ENCODE results near the gene CFAP54.
"Not testable (repeated sequence)": the region's sequence is repeated elsewhere in the genome, so short reads cannot be mapped to it uniquely, and the experiment has no call there.

The CFAP54 gene, protein sequence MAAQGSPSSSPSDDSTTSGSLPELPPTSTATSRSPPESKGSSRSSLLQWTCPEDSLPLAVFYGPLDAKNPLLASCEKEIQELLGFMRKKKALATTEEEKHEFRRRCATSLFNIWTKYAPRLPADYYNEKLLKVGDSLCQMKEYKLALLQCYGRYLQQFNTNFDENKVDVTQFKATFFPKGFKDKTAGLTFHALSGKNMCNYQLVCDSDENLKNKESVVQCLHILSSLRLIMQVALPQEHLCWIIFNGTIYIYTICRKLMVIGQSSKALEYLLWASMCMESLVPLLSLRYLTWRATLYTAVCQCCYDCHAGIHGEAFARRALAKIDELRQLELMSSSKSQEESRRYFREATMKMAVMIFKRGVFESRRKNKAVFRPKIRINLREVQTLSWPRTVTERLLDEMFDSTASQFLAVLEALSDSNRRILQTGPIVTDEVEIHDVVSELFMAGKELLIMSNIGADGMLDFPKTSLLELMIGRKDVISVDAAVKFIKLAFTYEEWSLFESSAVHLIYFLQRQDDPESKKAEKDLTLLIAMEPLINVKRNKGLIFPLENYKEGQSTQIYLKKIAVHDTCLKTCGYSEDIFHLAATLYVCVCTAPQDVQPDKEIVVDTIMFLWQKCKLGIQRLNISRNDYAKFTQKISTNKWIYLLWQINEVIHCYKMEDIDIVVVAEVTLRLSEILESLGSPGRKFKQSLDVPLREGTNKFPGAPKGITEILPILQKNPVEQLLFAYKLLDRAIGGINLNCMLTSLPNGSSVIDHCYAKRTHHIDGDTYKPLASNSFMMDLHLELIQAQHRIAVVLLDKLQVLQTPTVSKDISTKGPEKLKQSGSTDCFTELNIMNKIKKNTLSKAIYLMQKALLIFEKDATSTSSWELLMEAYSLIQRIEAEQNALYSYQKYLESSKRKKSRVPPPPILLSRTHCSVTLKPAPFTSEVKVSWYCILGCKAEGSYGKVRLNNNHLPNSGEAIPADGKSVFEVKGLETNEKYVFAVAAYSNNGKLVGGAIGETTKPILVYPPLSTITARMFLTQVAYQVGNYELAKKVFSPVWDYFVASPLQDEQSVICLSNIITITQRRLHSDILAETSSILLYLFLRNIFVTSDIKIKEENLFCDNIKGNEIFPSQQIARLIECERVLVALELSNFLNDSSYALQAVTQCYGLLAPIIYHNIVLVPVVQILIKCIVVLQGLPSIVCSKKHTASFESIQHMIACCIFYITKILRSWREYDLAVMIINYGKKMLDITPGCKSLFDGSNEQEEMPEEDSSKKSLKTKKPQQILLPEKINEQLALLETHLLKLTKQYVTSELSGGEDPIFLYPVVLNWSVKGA (N-terminal part only)

DNA sequence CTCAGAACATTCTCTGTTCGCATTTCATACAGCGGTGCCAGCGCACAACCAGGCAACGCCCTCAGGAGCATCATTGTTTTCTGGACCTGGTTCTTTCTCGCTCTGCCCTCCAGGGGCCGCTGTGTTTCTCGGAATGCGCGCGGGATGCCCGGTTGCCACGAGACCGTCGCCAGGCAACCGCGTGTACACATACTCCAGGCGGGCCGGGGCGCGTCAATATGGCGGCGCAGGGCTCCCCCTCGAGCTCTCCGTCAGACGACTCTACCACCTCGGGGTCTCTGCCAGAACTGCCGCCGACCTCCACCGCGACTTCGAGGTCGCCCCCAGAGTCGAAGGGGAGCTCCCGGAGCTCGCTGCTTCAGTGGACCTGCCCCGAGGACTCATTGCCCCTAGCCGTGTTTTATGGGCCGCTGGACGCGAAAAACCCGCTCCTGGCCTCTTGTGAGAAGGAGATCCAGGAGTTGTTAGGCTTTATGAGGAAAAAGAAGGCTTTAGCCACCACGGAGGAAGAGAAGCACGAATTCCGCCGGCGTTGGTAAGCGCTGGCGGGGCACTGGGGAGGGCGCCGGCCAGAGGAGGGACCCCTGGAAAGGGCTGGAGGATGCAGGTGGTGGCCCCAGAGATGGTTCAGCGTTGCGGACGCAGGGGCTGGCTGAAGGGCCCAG is at the start of gene CFAP54:
TSS of gene CFAP54 (plus strand) at position 186 of the 665 bp plus-strand sequence. CDS start at position 219, 33 bp downstream.
- peak; percentile 85 for DNase-seq

DNA sequence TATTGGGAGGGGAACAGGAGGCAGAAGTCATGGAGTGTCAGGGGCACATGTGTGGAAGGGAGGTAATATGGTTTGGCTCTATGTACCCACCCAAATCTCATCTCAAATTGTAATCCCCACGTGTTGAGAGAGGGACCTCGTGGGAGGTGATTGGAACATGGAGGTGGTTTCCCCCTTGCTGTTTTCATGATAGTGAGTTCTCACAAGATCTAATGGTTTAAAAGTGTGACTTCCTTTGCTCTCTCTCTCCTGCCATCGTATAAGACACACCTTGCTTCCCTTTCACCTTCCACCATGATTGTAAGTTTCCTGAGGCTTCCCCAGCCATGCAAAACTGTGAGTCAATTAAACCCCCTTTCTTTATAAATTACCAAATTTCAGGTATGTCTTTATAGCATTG is 47.6 kb upstream of the CFAP54 start:
- DNase-seq = no peak

DNA sequence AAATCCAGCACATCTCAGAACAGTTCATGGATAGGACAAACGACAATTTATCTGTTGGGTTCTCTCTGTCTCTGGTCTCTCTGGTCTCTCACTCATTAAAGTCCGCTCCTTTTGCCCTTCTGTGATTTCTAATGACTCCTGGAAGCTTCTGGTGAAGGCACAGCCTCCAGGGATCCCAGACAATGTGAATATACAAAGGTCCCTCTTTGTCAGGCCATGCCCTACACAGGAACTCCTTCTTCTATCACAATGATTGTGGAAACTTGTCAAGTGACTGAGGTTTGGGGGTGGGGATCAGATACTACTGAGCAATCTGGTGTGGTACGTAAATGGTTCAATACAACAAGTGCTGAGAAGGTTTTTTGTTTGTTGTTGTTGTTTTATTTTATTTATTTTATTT is 46.5 kb upstream of the CFAP54 start:
- no peak for DNase-seq

DNA sequence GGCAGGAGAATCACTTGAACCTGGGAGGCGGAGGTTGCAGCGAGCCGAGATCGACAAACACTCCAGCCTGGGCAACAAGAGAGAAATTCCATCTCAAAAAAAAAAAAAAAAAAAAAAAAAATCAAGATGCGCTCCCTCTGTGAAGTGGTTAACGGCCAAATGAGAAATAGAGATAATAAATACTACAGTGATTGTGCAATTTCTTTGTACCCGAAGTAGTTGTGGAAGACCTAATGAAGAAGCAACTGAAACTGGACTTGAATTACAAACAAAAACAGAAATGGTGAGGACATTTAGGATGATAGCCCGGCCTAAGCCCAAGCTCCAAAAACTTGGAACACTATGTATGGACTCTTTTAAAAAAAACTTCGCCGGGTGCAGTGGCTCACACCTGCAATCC is 45.0 kb upstream of the CFAP54 start:
- no peak for DNase-seq

DNA sequence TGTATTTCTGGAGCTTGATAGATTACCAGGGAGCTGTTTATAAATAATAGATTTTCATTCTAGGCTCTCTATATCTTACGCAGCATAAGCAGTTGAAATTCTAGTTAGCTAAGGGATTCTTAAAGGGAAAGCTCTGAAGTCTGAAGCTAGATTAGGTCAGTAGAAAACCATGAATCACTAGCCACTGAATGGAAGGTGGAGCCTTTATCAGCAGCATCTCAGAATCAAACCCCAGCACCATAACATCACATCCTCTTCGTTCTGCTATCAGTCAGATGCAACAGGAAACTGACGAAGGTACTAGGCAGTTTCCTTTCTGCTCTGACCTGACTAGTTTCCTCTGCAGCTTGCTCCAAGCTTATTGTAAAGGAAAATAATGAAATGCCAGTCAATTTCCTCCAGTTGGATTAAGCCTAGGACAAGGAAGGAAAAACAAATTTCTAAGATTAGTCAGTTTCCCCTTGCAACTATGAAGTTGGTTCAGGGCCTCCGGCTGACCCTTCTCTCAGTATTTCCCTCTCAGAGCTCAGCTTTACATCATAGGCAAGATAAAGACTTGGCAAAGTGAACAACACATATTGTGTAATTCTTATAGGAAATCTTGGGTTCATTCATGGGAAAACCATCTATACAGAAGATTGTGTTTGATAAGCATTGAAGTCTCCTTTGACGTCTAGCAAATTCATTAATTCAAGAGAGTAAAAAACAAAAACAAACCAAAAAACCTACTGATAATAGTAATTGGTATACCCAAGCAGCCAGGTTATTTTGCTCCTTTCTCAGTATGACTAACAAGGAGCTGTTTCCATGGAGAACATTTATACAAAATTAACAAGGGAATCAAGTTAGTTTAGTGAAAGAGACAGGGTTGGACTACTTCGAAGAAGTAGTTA is 43.4 kb upstream of the CFAP54 start:
- no peak for DNase-seq

DNA sequence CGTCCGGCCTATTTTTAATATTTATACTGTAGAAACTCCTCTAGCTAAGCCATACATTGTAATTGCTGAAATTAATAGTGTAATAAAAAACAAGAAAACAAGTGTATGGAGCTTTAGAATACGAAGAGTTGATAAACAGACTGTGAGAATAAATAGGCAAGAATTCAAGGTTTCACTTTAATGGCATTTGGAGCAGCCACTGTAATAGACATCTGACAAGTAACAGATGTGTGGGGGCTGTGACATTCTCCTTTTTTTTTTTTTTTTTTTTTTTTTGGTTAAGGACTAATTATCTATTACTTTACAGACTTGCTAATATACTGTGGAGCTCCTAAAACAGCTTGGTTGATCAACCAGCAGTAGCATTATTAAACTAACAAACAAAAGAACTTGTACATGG is 42.1 kb upstream of the CFAP54 start:
- no peak for DNase-seq

DNA sequence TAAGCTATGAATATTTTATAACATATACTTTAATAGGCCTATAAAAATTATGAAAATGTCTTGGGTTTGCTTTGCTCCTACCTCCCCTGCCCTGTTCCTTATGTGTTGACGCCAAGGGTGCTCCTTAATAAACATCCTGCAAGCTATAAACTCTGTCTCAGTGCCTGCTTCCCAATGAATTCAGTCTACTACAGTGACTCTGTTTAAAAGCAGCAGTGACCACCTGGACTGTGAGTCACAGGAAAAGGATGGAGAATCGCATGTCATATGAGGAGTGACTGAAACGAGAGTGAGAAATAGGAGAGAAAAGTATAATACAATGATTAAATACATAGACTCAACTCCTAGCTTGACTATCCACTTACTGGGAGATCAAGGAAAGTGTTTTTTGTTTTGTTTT is 41.1 kb upstream of the CFAP54 start:
- no peak for DNase-seq

DNA sequence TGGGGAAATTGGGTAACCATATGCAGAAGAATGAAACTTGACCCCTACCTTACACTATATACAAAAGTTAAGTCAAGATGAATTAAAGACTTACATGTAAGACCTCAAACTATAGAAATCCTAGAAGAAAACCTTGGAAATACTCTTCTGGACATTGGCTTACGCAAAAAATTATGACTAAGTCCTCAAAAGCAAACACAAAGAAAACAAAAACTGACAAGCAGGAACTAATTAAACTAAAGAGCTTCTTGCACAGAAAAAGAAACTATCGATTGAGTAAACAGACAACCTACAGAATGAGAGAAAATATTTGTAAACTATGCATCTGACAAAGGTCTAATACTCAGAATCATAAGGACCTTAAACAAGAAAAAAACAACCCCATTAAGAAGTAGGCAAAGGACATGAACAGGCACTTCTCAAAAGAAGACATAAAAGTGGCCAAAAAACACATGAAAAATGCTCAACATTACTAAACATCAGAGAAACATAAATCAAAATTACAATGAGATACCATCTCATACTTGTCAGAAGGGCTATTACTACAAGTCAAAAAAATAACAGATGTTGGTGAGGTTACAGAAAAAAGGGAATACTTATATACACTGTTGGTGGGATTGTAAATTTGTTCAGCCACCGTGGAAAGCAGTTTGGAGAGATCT is 37.0 kb upstream of the CFAP54 start:
- no peak for DNase-seq

DNA sequence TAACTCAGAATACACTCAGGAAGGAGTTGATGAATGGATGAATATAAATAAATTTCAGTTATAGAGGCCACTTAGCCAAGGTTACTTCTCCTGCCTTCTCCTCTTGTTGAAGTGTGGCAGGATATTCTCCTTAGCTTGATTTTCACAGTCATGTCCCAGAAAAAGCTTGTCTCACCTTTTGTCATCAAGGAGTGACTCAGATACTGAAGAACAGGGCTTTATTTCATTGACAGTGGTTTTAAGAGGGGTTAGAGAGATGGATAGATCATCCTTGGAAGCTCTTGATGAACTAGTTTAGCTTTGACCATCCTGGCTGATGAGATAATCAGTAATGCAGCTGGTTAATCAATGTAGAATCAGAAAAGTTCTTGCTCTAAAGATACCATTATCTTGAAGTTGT is 35.0 kb upstream of the CFAP54 start:
- no peak for DNase-seq

DNA sequence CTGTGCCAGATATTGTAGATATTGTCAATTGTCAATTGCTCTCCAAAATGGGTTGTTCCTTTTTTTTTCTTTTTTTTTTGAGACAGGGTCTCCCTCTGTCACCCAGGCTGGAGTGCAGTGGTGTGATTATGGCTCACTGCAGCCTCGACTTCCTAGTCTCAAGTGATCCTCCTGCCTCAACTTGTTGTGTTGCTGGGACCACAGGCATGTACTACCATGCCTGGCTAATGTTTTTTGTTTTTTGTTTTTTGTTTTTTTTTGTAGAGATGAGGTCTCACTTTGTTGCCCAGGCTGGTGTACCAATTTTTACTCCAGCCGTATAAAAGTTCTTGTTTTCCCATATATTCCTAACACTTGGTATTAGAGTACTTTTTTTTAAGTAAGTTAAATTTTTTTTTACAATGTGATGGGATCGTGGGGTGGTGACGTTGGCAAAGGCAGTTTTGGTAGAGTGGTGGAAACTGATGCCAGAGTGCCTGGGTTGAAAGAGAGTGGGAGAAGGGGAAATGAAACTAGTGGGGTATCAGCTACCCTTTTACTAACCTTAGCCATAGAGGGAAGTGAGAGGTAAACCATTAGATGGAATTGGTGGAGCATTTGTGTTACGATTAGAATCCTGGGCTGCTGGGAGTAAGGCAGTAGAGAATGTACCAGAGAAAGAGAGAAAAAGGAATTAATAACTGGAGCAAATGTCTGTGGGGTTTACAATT is 33.0 kb upstream of the CFAP54 start:
- DNase-seq = no peak

DNA sequence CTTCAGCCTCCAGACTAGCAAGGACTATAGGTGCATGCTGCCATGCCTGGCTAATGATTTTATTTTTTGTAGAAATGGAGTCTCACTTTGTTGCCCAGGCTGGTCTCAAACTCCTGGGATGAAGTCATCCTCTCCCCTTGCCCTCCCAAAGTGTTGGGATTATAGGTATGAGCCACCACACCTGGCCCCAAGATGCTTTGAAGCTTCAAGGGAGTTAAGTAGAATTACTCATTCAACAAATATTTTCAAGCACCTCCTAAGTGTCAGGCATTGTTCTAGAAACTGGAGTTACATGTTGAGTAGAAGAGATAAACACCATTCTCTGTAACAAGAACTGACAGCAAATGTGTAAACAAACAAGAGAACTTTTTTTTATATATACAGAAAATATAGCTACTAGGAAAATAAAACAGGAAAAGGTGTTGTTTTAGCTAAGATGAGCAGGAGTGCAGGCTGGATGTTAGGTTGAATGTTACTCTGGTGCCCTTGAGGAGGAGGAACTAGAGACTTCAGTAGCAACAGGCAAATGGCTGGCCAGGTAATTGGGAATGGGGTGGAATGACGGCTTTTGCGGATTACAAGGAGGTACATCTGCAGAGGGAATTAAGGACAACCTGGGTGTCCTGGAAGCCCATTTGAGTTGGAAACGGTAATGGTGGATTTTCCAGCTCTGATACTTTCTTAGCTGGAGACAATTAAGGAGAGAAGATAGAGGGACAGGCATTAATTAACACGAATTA is 32.0 kb upstream of the CFAP54 start:
- peak; percentile 77 for DNase-seq

DNA sequence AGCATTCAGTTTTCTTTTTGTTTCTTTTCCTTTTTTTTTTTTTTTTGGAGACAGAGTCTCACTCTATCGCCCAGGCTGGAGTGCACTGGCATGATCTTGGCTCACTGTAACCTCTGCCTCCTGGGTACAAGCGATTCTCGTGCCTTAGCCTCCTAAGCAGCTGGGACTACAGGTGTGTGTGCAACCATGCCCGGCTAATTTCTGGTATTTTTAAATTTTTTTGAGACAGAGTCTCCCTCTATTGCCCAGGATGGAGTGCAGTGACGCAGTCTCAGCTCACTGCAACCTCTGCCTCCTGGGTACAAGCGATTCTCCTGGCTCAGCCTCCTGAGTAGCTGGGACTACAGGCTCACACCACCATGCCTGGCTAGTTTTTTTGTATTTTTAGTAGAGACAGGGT is 30.1 kb upstream of the CFAP54 start:
- not testable (repeated sequence) for DNase-seq

DNA sequence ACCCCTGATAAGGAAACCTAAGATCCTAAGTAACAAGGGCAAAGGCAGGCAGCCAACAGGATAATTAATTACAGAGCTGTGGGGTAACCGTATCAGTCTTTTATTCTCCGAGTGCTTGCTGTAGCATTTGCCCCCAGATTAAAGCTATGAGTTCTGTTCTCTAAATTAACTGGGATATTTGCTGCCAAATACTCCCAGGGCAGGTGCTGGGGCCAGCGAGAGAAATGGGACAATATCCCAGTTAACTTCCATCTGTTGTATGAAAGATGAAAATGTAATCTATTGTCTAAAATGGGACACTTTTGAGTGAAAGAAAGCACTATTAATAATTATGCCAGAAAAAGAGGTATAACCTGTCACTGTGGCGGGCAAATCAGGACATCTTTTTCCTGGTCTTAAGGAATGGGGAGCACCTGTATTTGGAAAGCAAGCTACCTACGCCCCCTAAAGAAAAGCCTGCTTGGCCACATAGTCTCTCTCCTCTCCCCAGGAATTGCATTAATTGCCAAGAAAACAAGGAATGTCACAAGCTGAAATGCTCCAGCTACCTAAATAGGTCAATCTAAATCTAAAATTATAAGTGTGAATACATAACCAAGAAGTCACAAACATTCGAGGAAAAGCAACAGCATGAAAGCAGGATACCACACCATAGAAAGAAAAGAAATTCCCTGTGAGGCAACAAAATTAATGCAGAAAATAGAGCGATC is 26.7 kb upstream of the CFAP54 start:
- DNase-seq = no peak

DNA sequence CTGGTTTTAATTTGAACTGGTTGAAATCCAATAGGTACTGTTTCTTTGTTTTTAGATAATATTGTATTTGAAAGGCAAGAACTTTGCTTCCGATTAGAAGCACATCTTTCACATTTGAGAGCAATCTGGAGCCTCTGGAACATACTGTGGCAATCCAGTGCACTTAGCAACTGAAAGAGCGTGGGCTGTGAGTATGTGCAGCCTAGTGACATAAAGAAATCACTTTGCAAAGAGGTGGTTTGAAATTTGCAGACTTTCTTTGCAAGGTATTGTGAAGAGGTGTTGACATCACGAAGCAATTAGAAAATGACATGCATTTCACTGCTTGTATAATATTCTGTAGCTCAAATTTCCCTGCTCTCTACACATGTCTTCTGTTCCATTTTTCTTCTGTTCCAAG is 23.5 kb upstream of the CFAP54 start:
- DNase-seq = no peak

DNA sequence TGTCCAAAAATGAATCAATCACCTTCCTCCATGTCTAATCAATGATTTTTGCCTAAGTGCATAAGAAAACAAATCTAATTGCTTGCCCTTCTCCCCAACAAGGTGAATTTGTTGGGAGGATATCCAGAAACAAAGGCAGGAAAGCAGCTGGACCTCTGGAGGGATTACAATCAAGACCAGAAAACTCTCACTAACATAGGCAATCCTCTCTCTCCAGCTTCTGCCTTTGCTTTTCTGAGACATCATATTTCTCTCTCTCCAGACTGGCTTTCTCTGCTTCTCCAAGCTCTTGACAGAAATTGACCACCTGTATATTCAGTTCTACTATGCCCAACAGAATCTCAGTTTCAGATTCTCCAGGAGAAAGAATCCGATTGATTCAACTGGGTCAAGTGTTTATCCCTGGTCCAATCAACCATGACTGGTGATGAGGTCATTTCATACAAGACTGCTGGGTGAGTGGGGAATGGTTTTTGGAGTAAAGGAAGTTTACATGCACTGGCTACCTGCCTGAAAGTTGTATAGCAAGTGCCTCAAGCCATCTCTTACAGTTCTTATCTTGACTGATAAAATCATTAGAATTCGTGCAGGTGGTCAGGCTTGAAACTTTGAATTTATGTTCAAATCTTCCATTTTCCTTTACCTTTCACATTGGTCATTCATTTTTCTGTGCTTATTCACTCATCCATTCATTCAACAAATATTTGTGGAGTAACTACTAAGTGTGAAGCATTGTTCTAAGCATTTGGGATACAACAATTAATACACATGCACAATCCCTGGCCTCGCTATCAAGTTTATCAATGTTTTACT is 22.2 kb upstream of the CFAP54 start:
- peak; percentile 72 for DNase-seq

DNA sequence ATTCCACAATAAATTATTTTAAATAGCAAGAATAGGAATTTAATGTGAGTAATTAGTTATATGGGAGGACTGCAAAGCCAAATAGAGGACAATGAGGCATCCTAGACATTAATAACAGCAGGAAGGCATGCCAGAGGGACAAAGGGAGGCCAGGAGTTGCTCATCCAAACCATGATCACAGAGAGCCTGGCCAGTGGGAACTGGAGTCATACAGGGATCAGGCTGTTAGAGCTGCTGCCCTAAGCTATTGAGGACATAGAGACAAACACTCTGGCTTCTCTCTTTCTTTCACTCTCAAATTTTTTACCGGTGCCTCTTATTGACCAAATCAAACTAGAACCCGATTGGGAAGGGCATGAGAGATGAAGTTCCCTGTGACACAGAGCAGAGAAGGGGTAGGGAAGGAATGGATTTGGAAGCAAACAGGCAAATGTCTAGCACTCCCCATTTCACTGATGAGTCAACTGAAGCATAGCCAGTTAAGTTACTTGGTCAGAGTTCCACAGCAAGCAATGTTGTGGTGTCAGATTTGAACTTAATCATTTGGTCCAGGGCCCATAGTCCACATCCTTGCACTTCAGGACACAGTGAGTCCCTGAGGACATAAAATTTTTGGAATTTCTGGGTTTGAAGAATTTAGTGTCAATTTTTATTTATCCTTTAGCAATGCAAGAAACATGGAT is 17.9 kb upstream of the CFAP54 start:
- DNase-seq = no peak

DNA sequence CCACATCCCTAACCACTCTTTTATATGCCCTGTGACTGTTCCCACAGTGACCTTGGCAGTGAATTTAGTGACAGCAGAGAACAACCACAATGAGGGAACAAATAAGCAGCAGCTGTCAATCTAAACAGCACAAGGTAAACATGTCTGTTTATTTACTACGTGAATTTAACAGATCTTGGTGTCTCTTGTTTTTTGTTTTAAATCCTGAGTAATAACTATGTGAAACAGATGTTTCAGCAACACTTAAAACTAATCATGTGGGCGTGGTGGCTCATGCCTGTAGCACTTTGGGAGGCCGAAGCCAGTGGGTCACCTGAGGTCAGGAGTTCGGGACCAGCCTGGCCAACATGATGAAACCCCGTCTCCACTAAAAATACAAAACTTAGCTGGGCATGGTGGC is 17.0 kb upstream of the CFAP54 start:
- DNase-seq = no peak

Data from NCI-H510A (cell line).